Ascending aorta (tissue), 2 donors: Measurements from ENCODE around the gene SCO2. TPM values are rescaled to one million over a fixed set of nuclear protein-coding genes. Genes with fewer than 3 reads are reported as not detected.
A peak's percentile ranks its signal among the peaks of the same experiment; 100 is the strongest.

Experiments
- DNase-seq, 2 donors: peaks; one replicate each; pipeline ENCODE4 v3.0.0-alpha.2; 2019; ENCODE audit warnings: low spot score in 2 of 2
- H3K27ac ChIP-seq, 2 donors: fragments of 200-600 bp; sonication (generic); one replicate each; pipeline ENCODE4 v1.5.1; 2016 to 2017; ENCODE audit warnings: mild to moderate bottlenecking in 1 of 2
- H3K27me3 ChIP-seq: fragments of 200-600 bp; sonication (generic); one replicate; pipeline ENCODE4 v1.5.1; 2017
- H3K36me3 ChIP-seq, 2 donors: fragments of 200-600 bp; sonication (generic); one replicate each; pipeline ENCODE4 v1.5.1; 2016
- H3K4me1 ChIP-seq, 2 donors: fragments of 200-600 bp; sonication (generic); one replicate each; pipeline ENCODE4 v1.5.1; 2016 to 2017; ENCODE audit warnings: mild to moderate bottlenecking in 1 of 2
- H3K4me3 ChIP-seq, 2 donors: fragments of 200-600 bp; sonication (generic); one replicate each; pipeline ENCODE4 v1.5.1; 2016 to 2017; ENCODE audit warnings: mild to moderate bottlenecking in 1 of 2
- H3K9me3 ChIP-seq, 2 donors: fragments of 200-600 bp; sonication (generic); one replicate each; pipeline ENCODE4 v1.5.1; 2016
- CTCF ChIP-seq, 3 experiments: fragments of 200-600 bp in 2 of 3; fragments of 450-650 bp in 1 of 3; sonication (generic) in 2 of 3; IDR thresholded peaks; one replicate each; pipeline ENCODE4 v1.5.1; 2016 to 2019; ENCODE audit warnings: antibody characterized with exemption in 3 of 3, mild to moderate bottlenecking in 1 of 3, moderate library complexity in 1 of 3
- intact Hi-C: fragments of 100-400 bp; cut with DNase I; formaldehyde crosslinking; loops from one replicate; pipeline ENCODE4 v1.15.1; 2023
- total RNA-seq: library from RNA; depleted of rRNA; stranded (reverse); fragments of >200 nt; gene quantifications from one replicate; pipeline ENCODE4 v1.1.0, GENCODE V29; 2016

The SCO2 gene
- total RNA-seq, 1 donor from 2014 or later: not detected

GRCh38 chr22:50526834-50527801 is 1.7 kb upstream of the SCO2 start:
- DNase-seq: no peak

DNA sequence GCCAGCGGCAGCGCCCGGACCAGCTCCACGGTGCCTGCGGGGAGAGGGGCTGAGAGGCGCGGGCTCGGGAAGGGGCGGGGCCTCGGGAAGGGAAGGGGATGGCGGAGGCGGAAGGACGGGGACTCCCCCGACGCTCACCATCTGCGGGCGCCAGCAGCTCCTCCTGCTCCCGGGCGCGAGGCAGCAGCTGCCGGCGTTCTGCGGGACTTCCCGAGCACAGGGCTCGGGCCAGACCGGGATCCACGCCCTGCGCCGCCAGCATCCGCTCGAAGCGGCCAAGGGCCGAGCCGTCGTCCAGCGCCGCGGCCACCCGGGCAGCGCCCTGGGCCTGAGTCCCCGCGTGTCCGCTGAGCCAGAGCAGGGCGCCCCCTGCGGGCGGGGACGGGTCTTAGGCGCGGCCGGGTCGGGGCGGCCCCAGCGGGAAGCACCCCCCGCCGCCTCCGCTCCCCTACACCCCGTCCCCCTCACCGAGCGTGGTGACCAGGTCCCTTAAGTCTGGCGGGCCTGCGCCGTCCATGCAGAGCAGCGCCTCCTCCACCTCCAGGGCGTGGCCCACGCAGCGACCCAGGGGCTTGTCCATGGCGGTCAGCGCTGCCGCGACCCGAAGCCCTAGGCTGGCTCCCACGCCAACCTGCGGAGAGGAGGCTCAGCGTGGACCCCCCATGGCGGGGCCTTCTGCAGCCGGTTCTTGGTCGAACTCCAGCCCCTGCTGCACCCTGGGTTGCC is 873 bp upstream of the SCO2 start:
- peak in 1 of 2 donors; percentile 87 for DNase-seq
- Histone ChIP-seq H3K9me3 (no peaks in the 10 kb centered on the region), H3K4me1 (peaks cover 8 to 28% of the 10 kb centered on the region in 2 donors), H3K27me3 (peaks cover 3% of the 10 kb centered on the region), H3K4me3 (peak overlapping the region; percentile 75 to 79), H3K27ac (peak overlapping the region; percentile 85 to 93), H3K36me3 (peaks cover 8 to 29% of the 10 kb centered on the region in 2 donors)
- intact Hi-C loops: loop anchor here (1.0 to 5.0 kb wide), 2 partner anchors 36 to 101 kb away; partner anchors contain the start of genes ARSA and SYCE3
- TF ChIP-seq CTCF (IDR thresholded peaks at IDR 0.05): peak; percentile 38 to 57 (median 48)

More at GRCh38 chr22:50526834-50527801, 1.7 kb upstream of the SCO2 start:
- Histone ChIP-seq H3K36me3 (peaks cover 6 to 21% of the 10 kb centered on the region in 2 donors), H3K9me3 (no peaks in the 10 kb centered on the region), H3K27me3 (peaks cover 11% of the 10 kb centered on the region), H3K27ac (peak overlapping the region; percentile 85 to 93), H3K4me3 (peak overlapping the region; percentile 75 to 79), H3K4me1 (peaks cover 16 to 36% of the 10 kb centered on the region in 2 donors)
- TF ChIP-seq CTCF (IDR thresholded peaks at IDR 0.05): no peak
- intact Hi-C loops: loop anchor here (1.0 to 5.0 kb wide), 2 partner anchors 35 to 100 kb away; partner anchors contain the start of genes ARSA and SYCE3

DNA sequence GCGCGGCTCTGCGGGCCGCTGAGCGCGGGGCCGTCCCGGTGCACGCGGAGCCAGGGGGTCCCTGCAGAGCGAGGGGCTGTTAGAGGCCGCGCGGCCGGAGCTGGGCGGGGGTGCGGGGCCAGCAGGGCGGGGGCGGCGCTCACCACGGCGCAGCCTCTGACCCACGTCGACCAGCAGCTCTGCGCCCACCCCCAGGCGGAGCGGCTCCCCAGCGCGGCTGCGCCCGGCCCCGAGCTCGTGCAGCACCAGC is 385 bp upstream of the SCO2 start:
- TF ChIP-seq CTCF (IDR thresholded peaks at IDR 0.05): no peak
- H3K4me1 ChIP-seq: peaks cover 6 to 23% of the 10 kb centered on the region in 2 donors
- H3K27me3 ChIP-seq: no peaks in the 10 kb centered on the region
- no peaks in the 10 kb centered on the region for H3K9me3 ChIP-seq
- peaks cover 13 to 34% of the 10 kb centered on the region in 2 donors for H3K36me3 ChIP-seq
- H3K27ac ChIP-seq: peak overlapping the region; percentile 85 to 93
- no peak for DNase-seq
- intact Hi-C loops: loop anchor here (1.0 to 5.0 kb wide), 4 partner anchors 17 to 102 kb away; partner anchors contain the start of genes ARSA, CHKB, NCAPH2 and SYCE3
- H3K4me3 ChIP-seq: peak overlapping the region; percentile 75 to 79

- TF ChIP-seq CTCF (IDR thresholded peaks at IDR 0.05): no peak
- DNase-seq: no peak
- intact Hi-C loops: loop anchor here (1.0 to 5.0 kb wide), 3 partner anchors 16 to 103 kb away; partner anchors contain the start of genes ARSA, CHKB and NCAPH2
- H3K9me3 ChIP-seq: no peaks in the 10 kb centered on the region
- peak overlapping the region; percentile 75 to 79 for H3K4me3 ChIP-seq
- H3K36me3 ChIP-seq: peaks cover 14 to 35% of the 10 kb centered on the region in 2 donors
- H3K27ac ChIP-seq: peak overlapping the region; percentile 85 to 93
- H3K27me3 ChIP-seq: no peaks in the 10 kb centered on the region
- peaks cover 6 to 18% of the 10 kb centered on the region in 2 donors for H3K4me1 ChIP-seq
These were observed 708 bp downstream of the SCO2 start for GRCh38 chr22:50524676-50525103.

DNA sequence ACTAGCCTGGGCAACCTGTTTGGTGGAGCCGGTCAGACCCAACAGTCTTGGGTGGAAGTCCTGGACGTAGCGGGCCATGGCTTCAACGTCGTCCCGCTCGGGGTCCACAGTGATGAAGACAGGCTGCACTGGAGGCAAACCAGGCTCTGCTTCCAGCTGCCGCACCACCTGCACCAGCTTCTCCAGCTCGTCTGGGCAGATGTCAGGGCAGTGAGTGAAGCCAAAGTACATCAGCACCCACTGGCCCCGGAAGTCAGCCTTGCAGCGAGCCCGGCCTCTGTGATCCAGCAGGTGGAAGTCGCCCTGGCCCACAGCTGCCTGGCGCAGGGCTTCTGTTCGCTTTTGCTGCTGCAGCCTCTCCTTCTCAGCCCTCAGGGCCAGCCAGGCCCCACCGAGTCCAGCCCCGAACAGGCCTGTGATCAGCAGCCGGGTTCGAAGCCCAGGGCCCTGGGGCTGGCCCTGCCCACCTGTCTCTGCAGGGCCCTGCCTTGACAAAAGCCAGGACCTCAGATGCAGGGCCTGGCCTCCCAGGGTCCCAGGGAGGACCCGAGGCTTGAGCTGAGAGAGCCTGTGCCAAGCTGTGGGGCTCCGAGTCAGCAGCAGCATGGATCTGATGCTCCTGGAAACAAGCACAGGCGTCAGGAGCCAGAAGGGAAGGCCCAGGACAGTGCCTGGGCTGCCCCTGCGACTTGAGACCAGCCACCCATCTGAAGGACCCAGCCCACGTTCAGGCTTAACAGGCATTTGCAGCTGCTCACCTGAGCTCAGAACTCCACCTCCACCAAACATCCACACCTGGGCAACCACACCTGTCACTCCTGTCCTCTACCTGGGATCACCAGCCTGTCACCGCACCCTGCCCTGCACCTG is 1.4 kb downstream of the SCO2 start:
- Histone ChIP-seq H3K4me1 (peaks cover 6 to 16% of the 10 kb centered on the region in 2 donors), H3K4me3 (peak overlapping the region; percentile 75 to 79), H3K36me3 (peaks cover 21 to 42% of the 10 kb centered on the region in 2 donors), H3K27me3 (no peaks in the 10 kb centered on the region), H3K9me3 (no peaks in the 10 kb centered on the region), H3K27ac (no peak overlapping the region)
- no peak for DNase-seq
- no peak for TF ChIP-seq CTCF (IDR thresholded peaks at IDR 0.05)
- intact Hi-C loops: no loop called here
